ENCODE measurements around the gene CCNT2.
A peak's percentile ranks its signal among the peaks of the same experiment; 100 is the strongest.
"Not testable (repeated sequence)": the region's sequence is repeated elsewhere in the genome, so short reads cannot be mapped to it uniquely, and the experiment has no call there.

The CCNT2 gene

DNA sequence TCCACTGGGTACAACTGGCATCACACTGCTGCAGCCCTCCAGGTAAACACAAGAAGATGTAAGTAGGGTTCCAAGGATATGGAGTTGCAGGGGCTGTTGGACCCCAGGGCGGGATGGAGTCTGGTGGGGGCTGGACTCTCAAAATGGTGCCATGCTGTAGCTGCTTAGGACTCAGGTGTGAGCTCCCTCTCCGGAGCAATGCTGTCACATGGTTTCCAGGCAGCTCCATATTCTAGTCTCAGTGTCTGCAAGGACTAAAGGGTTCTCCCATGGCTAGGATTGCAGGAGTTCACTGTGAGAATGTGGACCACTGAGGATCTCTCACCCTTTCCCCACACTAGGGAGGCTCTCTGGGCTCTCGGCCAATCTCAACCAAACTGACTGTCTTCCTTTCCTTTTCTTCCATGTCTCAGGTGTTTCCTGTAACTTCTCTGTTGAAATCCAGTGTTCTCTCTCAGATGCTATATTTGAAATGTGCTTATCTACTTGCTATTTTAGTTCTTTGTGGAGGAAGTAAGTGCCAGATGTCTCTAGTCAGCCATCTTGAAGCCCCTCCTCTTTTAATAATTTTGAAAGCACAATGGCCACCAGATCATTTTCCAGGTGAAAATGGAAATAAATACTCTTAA, 57.6 kb downstream of the CCNT2 start:
- DNase-seq: no peak

DNA sequence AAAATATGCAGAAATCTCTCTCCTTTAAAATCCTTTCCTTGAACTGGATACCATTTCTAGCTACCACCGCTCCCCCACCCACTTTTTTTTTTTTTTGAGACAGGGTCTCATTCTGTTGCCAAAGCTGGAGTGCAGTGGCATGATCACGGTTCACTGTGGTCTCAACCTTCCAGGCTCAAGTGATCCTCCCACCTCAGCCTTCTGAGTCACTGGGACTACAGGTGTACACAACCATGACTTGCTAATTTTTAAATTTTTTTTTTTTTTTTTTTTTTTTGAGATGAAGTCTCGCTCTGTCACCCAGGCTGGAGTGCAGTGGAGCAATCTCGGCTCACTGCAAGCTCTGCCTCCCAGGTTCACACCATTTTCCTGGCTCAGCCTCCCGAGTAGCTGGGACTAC, 58.5 kb downstream of the CCNT2 start:
- DNase-seq: not testable (repeated sequence)

DNA sequence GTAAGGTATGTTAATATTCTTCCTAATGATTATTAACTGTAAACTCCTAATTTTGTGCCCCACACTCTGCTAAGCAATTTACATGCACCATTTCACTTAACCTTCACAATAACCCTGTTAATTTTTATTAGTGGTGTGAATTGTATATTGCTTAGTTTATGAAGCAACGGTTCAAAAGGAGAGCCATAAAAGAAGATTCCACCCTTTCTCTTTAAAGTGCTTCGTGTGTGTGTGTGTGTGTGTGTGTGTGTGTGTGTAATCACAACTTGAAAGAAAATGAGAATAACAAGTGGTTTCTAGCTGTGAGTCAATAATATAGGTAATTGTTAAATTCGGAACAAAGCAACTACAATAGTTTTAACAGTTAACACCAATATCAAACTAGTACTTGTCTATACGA, 60.6 kb downstream of the CCNT2 start:
- no peak for DNase-seq

DNA sequence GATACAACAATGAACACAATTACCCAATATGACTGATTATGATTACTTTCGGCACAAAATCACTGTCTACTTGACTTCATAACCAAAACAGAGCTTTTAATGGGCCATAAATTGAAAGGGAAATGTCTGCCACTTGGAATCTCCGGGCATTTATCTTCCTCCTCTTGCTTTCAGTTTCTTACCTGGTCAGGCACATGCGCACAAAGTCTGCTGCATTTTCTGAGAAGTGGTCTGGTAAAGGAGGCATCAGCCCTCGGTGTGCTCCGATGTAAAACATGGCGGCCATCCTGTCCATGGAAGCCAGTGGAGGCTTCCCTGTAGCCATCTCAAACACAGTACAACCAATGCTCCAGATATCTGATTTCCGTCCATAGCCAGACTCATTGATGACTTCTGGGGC, 62.0 kb downstream of the CCNT2 start:
- DNase-seq: no peak

DNA sequence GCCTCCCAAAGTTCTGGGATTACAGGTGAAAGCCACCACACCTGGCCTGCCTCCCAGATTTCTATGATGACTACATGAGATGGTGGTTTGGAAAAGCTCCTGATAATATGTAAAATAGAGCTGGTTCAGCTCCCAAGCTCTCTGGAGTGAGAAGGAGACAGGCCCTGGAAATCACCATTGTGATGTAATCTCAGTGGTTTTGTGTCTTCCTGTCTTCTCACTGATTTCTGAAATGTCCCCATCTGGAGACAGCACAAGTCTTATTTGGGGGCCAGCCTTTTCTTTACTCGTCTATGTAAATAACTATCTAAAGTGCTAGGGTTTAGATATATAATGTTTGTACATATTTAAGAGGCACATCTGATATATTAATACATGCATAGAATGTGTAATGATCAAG, 64.0 kb downstream of the CCNT2 start:
- no peak for DNase-seq

DNA sequence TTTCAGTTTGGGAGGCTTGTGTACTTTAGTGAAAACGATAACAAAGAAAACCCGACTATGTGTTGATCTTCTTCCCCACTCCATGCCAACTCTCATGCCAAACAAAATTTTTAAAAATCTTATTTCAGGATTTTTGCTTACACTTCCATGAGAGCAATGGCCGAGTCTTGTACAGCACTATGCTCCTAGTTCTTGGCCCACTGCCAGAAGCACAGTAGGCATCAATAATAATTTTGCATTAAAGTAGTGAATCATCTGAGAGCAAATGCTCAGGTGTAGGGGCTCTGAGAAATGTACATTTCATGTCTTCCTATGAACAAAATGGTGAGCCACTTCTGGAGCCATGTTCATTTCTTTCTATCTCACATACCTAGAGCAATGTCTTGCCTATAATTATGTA, 66.4 kb downstream of the CCNT2 start:
- no peak for DNase-seq

DNA sequence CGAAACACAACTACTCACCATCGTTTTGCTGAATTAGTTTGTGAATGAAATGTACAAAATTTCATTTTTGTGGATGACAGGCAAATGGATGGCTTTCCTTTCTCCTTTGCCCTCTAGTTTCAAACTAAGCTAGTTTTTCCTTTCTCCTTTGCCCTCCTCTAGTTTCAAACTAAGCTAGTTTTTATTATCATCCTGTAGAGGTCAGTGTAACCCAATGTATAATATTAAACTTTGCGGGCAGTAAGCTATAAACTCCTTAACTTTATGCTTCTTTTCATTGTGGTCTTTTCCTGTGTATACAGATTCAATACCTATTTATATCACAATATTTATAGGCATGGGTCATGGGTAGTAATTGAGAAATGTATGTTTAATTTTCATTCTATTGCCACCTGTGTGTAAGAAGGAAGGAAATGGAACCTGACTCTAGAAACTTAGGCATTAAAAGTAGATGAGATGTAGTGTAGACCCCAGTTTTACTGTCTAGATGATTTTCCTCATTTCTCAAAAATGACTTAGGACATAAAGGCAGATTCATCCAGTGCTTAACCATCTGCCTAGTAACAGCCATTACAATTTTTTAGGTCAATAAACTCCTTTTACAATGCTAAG, 70.5 kb downstream of the CCNT2 start:
- no peak for DNase-seq

DNA sequence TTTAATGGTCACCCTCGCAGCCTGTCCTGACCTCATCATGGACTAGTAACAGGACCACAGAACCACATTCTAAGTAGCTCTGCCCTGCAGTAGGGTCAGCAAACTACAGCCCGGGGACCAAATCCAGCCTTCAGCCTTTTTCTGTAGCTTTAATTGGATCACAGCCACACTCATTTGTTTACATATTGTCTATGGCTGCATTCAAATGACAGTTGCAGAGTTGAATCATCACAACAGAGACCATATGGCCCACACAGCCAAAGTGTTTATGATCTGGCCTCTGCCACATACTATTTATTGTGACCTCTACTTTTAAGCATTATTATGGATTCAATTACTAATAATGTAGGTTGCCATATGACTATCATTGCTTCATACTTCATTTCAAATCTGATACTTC, 80.9 kb downstream of the CCNT2 start:
- DNase-seq: no peak

DNA sequence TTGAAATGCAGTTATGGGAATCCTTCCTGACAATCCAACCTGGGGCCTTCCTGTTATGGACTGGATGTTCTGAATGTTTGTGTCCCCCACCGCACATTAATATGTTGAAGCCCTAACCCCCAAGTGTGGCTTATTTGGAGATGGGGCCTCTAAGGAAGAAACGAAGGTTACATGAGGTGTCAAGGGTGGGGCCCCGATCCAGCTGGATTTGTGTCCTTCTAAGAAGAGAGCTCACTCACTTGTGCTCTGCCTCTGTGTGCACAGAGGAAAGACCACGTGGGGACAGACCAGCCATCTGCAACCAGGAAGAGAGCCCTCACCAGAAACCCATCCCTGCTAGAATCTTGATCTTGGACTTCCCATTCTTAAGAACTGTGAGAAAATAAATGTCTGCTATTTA, 84.2 kb downstream of the CCNT2 start:
- DNase-seq: no peak

DNA sequence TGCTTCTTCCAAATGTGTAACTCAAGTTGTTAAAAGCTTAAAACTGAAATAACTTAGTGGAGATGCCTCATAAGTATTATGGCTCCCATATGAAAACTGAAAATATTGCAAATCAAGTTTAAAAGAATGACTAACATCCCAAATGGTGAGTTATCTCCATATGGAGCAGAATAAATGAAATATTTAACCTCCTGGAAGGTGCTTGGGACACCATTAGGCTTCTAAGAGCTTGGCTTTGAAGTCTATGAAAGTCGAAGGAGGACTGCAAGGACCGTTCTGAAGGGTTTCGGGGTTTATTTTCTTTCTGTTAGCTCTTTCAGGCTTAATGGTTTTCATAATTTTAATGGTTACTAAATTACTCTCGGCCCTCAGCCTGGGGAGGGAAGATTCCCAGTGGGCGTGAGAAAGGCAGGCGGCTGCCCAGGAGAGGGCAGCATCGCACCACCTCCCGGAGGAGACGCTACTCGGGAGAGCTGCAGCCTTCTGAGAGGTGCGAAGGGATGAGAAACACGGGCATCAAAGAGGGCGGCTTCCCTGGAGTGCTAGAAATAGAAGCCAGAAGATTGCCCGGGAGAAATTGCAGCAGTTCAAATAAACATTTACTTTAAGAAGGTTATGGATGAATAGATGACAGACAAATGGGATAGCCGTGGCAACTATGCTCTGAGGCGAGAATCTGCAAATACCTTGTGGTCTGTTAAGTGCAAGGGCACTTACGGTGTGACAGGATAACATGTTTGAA, 85.6 kb downstream of the CCNT2 start:
- peak; percentile 57 for DNase-seq

DNA sequence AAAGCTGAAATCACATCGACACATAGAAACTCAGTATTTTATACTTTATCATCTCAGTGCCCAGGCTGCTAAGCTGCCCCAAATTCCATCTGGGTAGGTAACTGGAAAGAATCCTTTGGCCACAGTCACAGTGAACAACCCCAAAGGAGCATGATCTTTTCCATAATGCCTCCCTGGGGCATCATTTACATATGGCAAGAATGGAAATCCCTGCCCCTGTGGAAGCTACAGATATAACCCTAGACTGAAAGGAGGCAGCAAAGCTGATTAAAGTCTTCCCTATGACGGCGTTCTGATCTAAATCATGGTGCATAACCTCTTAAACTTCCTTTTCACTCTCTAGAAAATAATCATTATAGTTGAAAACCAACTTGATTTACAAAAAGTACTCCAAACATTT, 87.1 kb downstream of the CCNT2 start:
- no peak for DNase-seq
